HCEC 1CT (cell line): ENCODE results near the gene B4GALNT4.
"Not testable (repeated sequence)": the region's sequence is repeated elsewhere in the genome, so short reads cannot be mapped to it uniquely, and the experiment has no call there.

Source experiments
- DNase-seq: peaks from one replicate; pipeline ENCODE4 v3.0.0-alpha.2; 2017

The B4GALNT4 gene

GRCh38 chr11:424766-425165 is 55.5 kb downstream of the B4GALNT4 start:
- not testable (repeated sequence) for DNase-seq

- DNase-seq, result no peak
Observed at GRCh38 chr11:425301-425700, 56.0 kb downstream of the B4GALNT4 start.

GRCh38 chr11:426851-427250 is 57.6 kb downstream of the B4GALNT4 start:
- no peak for DNase-seq

GRCh38 chr11:428295-428694 is 59.0 kb downstream of the B4GALNT4 start:
- DNase-seq, result no peak

GRCh38 chr11:429391-429790 is 60.1 kb downstream of the B4GALNT4 start:
- DNase-seq, result no peak

GRCh38 chr11:429931-430456 is 60.7 kb downstream of the B4GALNT4 start:
- no peak for DNase-seq
